ENCODE results near the gene SLC50A1.

- TF ChIP-seq MAX (IDR thresholded peaks at IDR 0.05) (no peak), CTCF (IDR thresholded peaks at IDR 0.05) (no peak), EP300 (IDR thresholded peaks at IDR 0.05) (no peak), POLR2A (IDR thresholded peaks at IDR 0.05; ENCODE audit: low read length) (no peak)
Measured at GRCh38 chr1:155188268-155188667, 52.6 kb downstream of the SLC50A1 start.

All from A549 (cell line).